Choroid plexus epithelial cell (primary cell): ENCODE results near the gene DYRK1A.

ENCODE experiments used
- DNase-seq: peaks from one replicate; pipeline ENCODE4 v3.0.0-alpha.2; 2010; ENCODE audit warnings: low read depth
- H3K4me3 ChIP-seq: 2 replicates; pipeline ENCODE4 v1.5.1; 2011; ENCODE audit warnings: low read depth, mild to moderate bottlenecking, control low read depth, low read length, moderate library complexity
- CTCF ChIP-seq: conservative IDR thresholded peaks from 2 replicates; pipeline ENCODE4 v1.5.1; 2011; ENCODE audit warnings: low read depth, mild to moderate bottlenecking, control low read depth, inconsistent platforms, low read length, moderate library complexity

Gene DYRK1A

GRCh38 chr21:37416914-37417313 is 50.3 kb downstream of the DYRK1A start:
- TF ChIP-seq CTCF, result no peak
- DNase-seq, result no peak
- H3K4me3 ChIP-seq, result no peak overlapping the region

- H3K4me3 ChIP-seq, result no peak overlapping the region
- DNase-seq, result no peak
- TF ChIP-seq CTCF, result no peak
These were observed 52.8 kb downstream of the DYRK1A start for GRCh38 chr21:37419228-37419906.

GRCh38 chr21:37421306-37421705 is 54.7 kb downstream of the DYRK1A start:
- no peak for DNase-seq
- TF ChIP-seq CTCF, result no peak
- no peak overlapping the region for H3K4me3 ChIP-seq

GRCh38 chr21:37422382-37422781 is 55.8 kb downstream of the DYRK1A start:
- TF ChIP-seq CTCF, result no peak
- DNase-seq, result no peak
- no peak overlapping the region for H3K4me3 ChIP-seq

GRCh38 chr21:37423103-37423502 is 56.5 kb downstream of the DYRK1A start:
- no peak overlapping the region for H3K4me3 ChIP-seq
- no peak for DNase-seq
- TF ChIP-seq CTCF, result no peak

GRCh38 chr21:37424396-37424795 is 57.8 kb downstream of the DYRK1A start:
- no peak for DNase-seq
- TF ChIP-seq CTCF, result no peak
- H3K4me3 ChIP-seq, result no peak overlapping the region

GRCh38 chr21:37425001-37425400 is 58.4 kb downstream of the DYRK1A start:
- no peak for TF ChIP-seq CTCF
- H3K4me3 ChIP-seq, result no peak overlapping the region
- DNase-seq, result no peak
